GM21367 (cell line): ENCODE measurements around the gene ANKRD44.
"Not testable (repeated sequence)": the region's sequence is repeated elsewhere in the genome, so short reads cannot be mapped to it uniquely, and the experiment has no call there.

Experiments
- ATAC-seq: cut with Tn5 transposase; IDR thresholded peaks from one replicate; pipeline ENCODE4 v1.9.1; 2021; ENCODE audit not compliant: unreplicated experiment

Gene ANKRD44

DNA sequence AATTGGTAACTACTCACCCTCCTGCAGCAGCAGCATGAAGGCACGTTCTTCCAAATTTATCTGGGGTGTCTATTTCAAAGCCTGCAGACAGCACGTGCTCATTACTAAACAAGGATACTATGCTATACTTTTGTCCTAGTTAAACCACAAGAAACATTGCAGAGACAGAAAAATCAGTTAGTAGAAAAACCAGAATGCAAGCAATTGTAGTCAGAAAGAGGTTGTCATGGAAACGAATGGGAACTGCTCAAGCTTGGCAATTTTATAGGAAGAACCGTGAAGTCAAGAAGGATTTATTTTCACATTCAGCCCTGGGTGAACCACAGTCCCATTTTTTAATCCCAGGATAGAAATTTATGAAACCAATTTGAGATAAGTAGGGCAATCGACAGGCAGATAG lies 221.9 kb downstream of the ANKRD44 start:
- ATAC-seq = no peak

DNA sequence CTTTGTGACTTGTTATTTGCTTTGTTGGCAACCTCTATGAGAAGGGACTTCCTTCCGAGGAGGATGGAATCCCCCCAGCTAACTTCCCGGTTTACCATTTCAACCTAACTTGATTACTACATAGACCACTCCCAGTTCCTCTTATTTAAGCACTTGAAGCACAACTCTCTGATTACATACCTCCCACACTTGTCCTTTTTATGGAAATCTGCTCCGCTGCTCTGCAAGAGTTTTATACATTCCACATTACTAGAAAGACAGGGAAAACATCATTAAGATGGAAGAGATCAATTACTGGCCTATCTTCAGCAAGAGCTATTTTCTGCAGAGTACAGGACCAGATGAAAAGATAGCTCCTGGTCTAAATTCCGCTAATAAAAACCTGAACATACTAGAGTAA lies 224.1 kb downstream of the ANKRD44 start:
- ATAC-seq = no peak

GRCh38 chr2:197085665-197086064 lies 224.9 kb downstream of the ANKRD44 start:
- ATAC-seq = no peak

GRCh38 chr2:197081294-197081693 lies 229.3 kb downstream of the ANKRD44 start:
- ATAC-seq = no peak

DNA sequence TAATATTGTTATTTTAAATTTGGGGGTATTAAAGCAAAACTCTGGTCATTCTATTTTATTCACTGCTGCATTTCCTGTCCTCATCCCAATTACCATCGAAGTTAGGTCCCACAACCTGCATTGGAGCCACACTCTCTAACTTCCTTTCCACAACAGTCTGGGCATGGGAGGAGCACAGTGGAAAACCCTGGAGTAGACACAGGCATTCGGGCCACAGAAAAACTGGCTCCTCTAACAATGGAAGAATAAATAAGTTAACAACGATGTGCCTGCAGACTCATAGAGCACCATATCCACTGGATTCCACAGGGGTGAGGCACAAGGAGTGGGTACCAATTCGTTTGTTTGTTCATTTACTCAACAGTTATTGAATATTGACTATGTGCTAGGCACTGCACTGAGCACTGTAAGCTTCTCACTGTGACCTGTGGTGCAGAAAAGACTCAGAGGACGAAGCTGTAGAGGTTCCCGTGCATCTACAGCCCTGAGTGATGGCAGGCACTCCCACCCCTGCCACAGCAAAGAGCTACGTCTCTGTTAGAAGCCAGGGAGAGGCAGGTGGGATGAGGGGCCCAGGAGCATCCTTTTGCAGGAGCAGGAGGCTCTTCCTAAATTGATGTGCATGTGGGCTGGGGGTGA lies 229.9 kb downstream of the ANKRD44 start:
- ATAC-seq = no peak

- no peak for ATAC-seq
Observed at GRCh38 chr2:197079832-197080555, 230.6 kb downstream of the ANKRD44 start.

GRCh38 chr2:197079414-197079813 lies 231.2 kb downstream of the ANKRD44 start:
- no peak for ATAC-seq

DNA sequence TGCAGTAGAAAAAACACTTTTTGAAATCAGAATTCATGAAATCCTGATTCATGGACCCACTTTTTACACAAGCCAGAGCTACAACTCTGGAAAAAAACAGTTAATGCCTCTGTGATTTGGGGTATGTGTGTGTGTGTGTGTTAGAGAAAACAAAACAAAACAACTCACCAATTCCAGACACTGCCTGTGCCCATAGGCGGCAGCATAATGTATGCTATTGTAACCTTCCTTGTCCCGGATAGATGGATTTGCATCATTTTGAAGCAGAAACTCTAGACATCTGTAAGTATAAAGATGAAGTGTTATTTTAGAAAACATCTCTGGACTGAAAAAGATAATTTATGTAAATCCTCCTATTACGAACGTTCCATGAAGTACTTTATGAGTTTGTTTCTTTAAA lies 232.0 kb downstream of the ANKRD44 start:
- ATAC-seq = no peak

DNA sequence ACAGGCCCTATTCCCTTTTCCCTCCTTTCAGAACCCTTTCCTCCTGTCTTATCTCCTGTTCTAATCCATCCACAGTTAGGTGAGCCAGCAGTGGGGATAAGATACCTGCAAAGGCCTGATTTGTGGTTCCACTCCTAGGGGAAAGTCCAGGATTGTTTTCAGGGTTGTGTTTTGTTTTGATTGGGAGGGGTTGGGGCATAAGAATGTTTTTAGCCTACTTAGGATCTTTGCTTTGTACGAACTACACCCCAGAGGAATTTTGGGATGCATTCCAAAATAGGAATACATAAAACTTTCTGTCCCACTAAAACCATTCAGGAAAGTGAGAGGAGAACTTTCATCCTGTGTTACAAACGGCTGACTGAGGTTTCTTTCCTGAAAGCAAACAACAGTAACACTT lies 233.2 kb downstream of the ANKRD44 start:
- ATAC-seq = no peak

DNA sequence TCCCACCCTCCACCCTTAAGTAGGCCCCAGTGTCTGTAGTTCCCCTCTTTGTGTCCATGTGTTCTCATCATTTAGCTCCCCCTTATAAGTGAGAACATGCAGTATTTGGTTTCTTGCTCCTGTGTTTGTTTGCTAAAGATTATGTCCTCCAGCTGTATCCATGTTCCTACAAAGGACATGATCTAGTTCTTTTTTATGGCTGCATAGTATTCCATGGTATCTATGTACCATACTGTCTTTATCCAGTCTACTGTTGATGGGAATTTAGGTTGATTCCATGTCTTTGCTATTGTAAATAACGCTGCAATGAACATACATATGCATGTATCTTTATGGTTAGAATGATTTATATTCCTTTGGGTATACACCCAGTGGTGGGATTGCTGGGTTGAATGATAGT lies 233.9 kb downstream of the ANKRD44 start:
- no peak for ATAC-seq

DNA sequence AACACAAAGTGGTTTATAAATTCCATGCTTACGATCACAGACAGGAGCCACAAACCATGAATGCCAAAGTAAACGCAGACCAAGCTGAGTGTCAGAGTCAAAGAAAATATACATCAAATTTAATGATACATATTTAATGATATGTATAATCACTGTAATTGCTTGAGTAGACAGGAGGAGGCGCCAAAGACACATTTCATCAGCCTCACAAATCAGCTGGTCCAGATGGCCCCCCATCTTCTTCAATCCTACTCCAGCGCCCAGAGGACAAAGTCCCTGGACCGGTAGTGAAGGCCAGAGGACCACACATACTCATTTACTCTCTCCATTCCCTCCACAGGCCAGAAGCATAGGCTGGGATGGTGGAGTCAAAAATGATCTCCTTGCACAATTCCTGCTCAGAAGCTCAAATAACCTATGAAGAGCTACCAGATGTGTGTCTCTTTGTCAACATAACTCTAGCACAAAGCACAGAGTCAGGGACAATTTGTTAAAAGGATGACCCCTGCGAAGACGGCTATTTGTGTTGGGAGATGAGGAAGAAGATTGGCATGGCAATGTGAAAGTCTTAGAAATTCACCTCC lies 234.7 kb downstream of the ANKRD44 start:
- ATAC-seq = no peak

DNA sequence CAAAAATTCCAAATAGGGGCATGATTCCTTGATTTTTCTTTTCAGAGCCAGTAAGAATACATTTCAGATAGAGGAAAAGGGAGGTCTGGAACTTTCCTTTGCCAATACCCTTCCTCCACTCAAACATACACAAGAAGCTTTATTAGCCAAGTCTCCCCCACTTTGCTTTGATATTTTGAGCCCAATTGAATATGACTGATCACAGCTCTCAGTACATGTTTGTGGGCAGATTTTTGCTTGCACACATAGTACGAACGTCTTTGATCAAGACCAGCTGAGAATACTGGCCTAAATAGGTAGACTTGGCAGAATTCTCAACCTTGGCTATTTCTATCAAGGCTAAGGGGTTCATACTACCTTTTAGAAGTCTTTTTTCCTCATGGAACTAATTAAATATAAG lies 235.3 kb downstream of the ANKRD44 start:
- no peak for ATAC-seq

DNA sequence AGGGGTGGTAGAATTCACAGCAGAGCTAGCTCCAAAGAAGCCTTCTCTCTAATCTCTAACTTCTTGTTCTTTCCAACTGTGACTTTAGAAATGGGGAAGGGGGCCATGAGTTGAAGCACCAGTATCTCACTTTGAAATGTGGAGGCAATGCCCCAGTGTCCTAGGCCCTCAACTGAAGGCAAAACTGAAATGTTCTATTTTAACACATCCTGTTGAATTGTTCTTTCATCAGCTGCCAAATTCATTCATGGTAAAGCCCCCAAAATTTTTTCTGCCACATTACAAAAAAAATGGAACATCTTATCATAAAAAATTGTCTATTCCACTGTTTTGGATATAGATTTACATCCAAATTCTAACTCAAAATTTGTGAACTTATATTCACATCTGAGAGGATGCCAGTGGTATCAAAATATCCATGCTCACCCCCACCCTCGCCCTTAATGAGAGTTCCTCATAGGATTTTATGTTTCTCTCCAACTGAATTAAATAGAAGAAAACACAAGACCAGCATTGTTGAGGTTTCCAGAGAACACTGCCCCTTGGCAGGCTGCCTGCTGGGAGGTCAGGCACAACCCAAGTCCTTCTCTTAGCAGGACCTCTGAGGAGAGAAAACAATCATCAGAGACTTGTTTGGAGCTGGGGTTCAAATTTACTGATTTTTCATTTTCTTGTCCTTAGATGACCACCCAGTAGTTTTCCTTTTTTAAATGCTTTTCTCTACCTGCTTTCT lies 236.7 kb downstream of the ANKRD44 start:
- ATAC-seq = no peak

GRCh38 chr2:197073270-197073669 lies 237.3 kb downstream of the ANKRD44 start:
- no peak for ATAC-seq

- no peak for ATAC-seq
Observed at GRCh38 chr2:197072533-197072932, 238.0 kb downstream of the ANKRD44 start.

DNA sequence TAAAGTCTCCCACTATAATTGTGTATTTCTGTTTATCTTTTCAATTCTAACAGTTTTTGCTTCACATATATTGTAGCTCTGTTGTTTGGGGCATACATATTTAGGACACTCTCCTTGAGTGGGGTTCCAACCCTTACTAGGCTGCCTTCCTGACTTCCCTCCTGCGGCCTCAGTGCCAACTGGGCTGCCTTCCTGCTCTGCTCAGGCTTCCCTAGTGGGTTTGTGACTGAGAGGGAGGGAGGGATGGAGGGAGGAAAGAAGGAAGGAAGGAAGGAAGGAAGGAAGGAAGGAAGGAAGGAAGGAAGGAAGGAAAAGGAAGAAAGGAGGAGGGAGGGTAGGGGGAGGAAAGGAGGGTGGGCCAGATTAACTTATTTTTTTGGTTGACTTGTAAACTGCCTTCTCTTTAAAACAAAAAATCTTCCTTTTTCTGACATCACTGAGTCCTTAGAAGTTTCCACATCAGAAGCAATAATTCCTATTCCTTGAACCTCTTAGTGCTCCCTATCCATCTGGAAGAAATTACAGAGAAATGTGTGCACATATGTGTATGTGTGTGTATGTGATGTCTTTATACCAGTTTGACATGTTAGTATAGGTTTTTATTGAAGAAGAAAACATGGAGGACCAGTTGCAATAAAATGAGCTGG lies 238.7 kb downstream of the ANKRD44 start:
- ATAC-seq = no peak

DNA sequence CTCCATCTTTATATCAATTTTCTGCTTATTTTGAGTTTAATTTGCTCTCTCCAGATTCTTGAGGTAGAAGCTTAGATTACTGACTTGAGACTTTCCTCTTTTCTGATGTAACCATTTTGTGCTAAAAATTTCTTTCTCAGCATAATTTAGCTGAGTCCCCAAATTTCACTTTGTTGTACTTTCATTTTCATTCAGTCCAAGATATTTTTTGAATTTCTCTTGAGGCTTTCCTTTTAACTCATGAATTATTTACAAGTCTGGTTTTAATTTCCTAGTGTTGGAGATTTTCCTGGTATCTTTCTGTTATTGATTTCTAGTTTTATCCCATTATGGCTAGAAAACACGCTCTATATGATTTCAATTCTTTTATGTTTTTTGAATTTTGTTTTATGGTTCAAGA lies 239.4 kb downstream of the ANKRD44 start:
- no peak for ATAC-seq

GRCh38 chr2:197069958-197070357 lies 240.6 kb downstream of the ANKRD44 start:
- no peak for ATAC-seq

- ATAC-seq = not testable (repeated sequence)
Observed at GRCh38 chr2:197062574-197062973, 248.0 kb downstream of the ANKRD44 start.

- ATAC-seq = no peak
Observed at GRCh38 chr2:197059477-197059876, 251.1 kb downstream of the ANKRD44 start.

DNA sequence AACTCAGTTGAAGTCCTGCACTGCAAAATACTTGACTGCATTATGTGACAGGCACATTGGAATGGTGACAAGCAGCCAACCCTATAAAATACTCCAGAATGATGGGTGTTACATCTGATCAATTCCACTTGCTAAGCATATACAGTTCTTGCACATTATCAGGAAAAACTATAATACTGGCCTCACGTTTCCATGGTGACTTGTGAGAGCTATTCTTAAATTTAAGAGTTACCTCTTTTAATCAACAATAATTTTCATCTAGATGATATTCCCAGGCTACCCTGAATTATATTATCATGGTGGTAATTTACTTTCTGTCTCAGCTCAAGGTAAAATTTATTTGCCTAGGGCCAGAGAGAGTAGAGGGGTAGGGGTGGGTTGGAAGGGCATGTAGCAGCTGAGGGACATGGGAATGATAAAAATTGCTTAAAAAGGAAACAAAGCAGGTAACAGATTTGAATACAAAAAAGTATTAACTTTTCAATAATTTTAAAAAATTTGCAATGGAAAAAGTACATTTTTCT lies 251.7 kb downstream of the ANKRD44 start:
- ATAC-seq = no peak
